RKO (cell line): ENCODE data around the gene ZC3H12C.
A peak's percentile ranks its signal among the peaks of the same experiment; 100 is the strongest.

Experiments
- DNase-seq: peaks from one replicate; pipeline ENCODE4 v3.0.0-alpha.2; 2016; ENCODE audit warnings: low spot score

ZC3H12C gene

DNA sequence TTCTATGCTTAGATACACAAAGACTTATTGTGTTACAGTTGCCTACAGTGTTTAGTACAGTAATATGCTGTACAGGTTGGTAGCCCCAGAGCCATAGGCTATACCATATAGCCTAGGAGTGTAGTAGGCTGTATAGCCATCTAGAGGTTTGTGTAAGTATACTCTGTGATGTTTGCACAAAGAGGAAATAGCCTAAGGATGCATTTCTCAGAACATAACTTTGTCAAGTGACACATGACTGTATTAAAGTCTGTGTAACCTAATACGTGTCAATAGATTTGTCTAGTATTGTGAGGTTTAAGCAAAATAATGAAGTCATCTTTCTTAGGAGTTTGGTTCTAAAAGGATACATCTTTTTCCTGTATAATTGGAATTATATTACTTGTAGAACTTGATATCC lies 5.5 kb downstream of the ZC3H12C start:
- no peak for DNase-seq

DNA sequence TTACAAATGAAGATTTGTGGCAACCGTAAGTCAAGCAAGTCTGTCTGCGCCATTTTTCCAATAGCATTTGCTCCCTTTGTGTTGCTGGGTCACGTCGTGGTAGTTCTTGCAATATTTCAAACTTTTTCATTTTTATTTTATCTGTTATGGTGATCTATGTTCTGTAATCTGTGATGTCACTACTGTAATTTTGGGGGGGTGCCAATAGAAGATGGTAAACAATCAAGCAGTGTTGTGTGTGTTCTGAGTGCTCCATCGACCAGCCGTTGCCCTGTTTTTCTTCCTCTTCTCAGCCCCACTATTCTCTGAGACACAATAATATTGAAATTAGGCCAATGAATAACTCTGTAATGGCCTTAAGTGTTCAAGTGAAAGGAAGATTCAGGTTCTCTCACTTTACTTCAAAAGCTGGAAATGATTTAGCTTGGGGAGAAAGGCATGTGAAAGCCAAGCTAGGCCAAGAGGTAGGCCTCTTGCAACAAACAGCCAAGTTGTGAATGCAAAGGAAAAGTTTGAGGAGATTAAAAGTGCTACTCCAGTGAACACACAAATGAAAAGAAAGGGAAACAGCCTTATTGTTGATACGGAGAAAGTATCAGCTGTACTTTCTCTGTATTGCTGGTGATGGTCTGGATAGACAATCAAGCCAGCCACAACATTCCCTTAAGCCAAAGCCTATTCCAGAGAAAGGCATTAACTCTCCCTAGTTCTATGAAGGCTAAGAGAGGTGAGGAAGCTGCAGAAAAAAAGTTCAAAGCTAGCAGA lies 7.5 kb downstream of the ZC3H12C start:
- no peak for DNase-seq

DNA sequence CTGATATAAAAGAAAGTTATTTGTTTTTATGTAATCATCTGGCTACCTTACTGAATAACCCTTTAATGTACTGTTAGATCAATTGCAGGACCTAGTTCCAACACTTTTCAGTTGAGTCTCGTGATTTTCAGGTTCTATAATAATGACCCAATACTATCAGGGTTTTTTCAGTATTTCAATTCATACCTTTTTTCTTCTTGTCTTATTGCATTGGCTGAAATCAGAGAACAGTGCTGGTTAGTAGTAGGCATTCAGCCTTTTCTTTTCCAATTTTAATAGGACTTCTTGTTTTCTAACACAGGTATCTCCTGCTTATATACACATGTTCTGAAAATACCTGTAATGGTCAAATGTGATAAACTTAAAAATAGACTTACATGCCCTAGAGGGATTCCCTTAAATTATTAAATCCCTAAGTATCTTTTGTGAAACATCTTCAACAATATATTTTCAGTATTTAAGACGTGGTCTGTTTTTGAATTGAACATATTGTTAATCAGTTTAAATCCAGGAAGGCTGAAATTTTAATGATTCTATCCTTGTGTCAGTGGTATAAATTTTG lies 13.6 kb downstream of the ZC3H12C start:
- DNase-seq = no peak

DNA sequence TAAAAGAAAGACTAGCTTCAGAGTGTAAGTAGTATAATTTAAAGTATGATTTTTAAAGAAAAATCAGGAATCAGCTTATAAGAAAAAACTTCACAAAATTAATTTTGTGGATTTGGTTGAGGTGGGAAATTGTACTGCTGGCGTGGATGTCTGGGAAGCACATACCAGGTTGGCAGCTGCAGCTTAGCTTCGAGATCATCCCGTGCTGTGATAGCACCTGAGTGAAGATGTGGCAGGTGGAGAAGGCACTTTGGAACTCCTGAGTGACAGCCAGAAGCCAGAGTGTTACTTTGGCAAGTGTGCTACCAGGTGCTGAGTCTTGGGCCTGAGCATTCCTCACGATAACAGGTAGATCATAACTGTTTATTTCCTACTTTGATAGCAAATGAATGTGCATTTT lies 17.7 kb downstream of the ZC3H12C start:
- DNase-seq = no peak

DNA sequence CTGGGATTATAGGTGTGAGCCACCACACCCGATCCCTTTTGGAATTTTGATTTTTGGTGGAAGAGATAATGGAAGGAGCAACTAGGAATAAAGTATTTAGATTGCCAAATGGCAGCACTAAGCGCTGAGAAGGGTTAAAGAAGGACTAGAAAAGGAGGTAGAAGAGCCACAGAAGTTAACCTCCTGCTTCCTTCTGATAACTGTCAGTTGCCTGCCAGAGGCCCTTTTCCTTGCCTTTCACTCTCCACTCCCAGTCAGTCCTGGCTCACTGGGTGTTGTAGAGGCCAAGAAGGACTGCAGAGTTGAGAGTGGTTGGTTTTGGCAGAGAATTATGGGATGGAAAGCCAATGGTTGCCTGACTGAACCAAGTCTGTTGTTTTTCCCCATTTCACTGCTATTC lies 19.3 kb downstream of the ZC3H12C start:
- DNase-seq = no peak

DNA sequence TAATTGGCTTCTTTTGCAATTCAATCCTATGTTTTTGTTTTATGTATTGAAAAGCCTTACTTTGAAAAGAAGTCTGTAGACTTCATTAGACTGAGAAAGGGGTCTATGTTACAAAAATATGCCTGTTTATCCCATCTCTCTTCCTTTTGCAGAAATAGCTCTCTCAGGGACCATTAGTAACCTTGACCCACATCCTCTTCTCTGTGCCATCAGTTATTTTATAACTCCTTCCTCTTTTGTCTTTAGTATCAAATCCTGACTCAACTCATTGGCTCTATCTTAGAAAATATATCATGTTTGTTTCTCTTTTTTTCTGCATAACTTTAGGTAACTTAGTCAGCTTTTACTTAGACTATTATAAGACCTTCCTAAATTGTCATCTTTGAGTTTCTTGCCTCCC lies 20.3 kb downstream of the ZC3H12C start:
- DNase-seq = no peak

DNA sequence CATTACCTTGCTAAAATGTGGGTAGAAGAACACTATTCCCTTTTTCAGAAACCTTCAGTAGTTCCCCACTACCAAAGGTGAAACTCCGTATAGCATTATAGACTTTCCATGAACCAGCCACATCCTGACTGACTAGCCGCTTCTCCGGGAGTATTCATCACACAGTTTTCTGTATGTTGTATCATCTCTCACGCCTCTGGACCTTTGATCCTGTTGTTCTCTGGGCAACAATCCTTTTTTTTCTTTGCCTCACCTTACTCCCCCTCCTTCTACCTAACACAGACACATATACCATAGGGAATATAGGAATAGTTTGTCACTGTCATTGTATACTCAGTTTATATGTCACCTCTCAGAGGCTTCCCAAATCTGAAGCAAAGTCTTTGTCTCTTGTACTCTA lies 20.8 kb downstream of the ZC3H12C start:
- DNase-seq = no peak

DNA sequence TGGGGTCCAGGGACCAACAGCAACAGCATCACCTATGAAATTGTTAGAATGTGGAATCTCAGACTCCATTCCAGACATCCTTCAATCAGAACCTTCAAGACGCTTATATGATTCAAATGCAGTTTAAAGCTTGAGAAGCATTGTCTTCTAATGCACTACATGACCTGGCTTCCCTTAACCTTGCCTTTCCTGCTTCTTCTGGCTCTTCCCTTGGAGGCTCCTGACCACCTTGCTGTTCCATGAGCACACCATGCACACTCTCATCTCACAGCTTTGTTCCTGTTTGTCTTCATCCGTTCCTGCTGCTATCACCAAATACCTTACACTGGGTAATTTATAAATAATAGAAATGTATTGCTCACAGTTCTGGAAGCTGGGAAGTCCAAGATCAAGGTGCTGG lies 26.1 kb downstream of the ZC3H12C start:
- DNase-seq = no peak

DNA sequence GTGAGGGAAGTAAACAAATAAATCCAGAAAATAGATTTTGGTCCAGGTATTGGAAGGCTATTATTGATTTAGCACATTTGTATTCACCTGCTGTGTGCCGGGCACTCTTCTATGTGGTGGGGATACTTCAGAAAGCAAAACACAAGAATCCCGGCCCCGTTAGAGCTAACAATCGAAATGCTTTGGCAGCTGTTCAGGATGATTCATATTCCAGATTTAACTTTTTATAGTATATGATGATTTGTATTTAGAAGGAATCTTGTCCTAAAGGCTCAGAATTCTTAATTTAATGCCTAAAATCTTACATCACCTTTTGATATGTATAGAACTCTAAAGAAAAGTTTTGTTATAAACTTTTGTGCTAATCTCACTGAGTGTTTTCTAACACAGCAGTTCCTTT lies 28.0 kb downstream of the ZC3H12C start:
- no peak for DNase-seq

DNA sequence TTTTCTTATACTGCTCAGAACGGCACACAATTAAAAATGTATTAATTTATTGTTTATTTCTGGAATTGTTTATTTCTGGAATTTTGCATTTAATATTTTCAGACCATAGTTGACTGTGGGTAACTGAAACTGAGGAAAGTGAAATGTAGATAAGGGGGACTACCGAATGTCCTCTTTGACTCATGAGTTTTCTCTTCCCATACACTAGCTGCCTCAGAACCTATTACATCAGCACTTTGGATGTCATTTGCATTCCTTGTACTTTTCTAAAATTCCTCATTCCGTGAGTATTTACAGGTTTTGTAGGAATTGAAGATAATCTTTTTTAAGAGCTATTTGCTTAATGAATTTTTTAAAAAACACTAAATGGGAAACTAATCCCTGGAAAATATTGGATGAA lies 29.8 kb downstream of the ZC3H12C start:
- no peak for DNase-seq

DNA sequence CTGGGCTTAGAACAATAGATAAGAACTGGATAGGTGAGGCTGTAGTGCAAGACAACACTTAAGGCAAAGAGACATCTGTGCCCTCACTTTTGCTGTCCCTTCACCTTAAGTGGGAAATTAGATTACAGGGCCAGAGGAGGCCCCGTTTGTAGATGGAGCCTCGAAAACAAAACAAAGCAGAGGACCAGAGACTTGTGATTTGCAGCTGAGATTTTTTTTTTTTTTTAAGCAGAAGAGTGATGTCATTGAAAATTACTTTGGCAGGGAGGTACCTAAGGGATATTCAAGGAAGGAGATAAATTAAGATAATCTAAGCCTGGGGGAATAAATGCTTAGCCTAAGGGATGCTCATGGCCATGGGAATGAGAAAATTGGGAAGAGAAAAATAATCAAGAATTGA lies 31.4 kb downstream of the ZC3H12C start:
- no peak for DNase-seq

DNA sequence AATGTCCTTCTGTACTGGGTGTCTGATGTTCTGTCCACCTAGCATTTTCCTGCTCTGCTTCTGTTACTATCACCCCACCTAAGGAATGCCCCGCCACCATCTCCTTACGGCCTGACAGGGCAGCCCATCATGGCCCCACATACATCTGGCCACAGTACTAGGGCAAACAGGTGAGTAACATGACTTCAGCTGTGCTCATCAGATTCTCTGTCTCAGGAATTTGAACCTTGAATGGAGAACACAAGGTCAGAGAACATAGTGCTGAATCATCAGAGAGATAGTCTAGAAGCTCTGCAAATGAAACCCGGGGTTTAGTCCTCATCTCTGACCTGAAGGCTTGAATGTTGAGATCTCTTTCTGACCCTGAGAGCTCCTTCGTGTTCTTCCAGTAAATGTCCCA lies 32.4 kb downstream of the ZC3H12C start:
- DNase-seq = no peak

DNA sequence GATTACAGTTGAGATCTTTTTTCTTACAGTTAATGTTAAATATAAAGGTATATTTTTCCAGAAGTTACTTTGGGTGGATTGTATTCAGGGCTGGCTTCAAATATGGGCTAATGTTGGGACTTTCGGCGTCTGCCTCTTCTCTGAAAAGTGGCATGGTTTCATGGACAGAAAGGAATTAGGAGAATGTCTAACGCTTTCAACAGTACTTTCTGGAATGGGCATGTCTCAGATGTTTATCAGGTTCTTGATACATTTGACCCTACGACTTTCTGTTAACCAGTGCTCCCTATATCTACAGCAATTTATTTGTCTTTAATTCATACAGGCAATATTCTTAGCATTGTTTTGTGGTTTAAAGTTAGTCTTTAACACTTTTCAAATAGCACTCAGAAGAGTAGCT lies 33.7 kb downstream of the ZC3H12C start:
- DNase-seq = no peak

DNA sequence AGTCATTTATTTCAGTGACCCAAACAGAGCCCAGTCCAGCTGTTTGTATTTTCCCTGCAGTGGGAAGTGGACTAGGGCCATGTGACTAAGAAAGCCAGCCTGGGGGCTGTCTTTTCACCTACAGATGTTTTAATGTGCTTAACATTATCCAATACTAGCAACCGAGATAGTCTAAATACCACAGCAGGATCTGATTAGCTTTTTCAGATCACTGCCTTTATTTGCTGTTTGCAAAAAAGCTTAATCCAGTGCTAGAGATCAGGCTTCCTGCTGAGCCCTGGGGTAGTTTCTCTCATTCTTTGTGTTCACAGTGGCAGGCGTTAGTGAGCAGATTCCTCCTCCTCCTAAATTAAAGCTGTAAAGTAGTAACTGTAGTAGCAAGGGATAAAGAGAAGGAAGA lies 35.0 kb downstream of the ZC3H12C start:
- DNase-seq = no peak

DNA sequence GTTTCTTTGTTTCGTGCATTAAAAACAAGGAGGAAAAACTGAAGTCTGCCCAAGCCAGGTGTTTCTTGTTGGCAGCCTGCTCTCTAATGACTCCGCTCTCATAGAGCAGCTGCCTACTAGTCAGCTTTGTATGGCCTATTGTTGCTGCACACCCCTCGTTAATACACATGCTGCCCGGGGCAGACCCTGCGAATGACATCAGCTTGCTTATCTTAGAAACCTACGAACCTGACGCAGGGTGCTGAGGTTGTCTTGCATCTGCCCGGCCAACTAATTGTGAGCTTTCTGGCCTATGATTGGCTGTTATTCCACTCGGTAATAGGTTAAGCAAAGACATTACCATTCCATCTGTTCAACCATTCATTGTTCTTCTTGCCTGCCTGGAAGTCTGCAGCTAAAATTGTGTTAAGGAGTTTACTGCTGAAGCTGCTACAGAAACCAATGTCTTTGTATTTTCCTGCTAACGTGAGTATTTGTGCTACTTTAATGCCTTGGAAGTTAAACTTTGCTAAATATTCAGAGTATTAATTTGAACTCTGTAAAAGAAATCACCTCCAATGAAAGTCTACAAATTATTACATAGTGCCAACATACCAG lies 37.5 kb downstream of the ZC3H12C start:
- DNase-seq = no peak

DNA sequence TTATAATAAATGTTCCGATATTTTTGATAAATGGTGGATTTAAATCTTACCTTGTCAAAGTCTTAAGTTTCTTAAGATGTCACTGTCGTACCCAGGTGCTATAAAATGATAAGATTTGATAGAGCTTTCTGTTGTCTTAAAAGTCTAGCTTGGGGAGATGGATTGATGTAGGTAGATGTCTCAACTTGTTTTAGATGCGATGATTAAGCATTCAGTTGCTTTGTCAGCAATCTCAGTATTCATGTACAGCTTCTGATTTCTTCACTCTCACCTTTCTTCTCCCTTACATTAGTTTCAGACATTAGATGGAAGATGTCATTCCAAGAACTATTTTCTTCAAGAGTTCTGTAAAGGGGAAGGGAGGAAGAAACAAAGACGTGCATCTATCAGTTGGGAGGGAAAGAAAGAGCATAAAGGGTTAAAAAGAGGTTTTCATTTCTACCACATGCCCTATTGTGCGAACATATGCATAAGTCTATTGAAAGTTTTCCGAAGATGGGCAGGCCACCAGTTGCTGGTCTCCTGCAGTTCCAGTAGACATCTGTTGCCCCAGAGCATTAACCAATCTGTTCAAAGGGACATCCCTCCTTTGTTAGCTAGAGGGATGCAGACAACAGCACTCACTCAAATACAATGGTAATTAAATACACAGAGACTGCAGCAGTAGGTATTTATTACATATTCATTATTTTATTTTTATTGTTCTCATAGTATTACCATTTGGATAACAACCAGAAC lies 38.4 kb downstream of the ZC3H12C start:
- DNase-seq = no peak

DNA sequence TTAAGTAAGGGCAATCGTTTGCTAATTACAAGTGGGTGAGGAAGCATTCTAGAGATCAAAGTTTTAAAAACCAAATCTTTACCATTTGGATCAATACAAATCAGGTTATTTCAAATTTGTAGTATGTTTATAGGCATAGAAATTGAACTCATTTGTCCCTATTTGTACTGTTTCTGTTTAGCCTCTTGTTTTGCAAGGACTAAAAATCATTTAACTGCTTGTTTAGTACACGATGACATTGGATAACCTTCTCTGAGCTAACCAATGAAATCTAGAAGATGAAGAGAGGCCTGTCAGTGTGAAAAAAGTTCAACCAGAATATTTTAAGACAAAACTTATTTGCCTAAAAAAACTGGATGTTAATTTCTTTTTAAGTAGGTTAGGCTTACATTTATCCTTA lies 40.0 kb downstream of the ZC3H12C start:
- DNase-seq = no peak

DNA sequence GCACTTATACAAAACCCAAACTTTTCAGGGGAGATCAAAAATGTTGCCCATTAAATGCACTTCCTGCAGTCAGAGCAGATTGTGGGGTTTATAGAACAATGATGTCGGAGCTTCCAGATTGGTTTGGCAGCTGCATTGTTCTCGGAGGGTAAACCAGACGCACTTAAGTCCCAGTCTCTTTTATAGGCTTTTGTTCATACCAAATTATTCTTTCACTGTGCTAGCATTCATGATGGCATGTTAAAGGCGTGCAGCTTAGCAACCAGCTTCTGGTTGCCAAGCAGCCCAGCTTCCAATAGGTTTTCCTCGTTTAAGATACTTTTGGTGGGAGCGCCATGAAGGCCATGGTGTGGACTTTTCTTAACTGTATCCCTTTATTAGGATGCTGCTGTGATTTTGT lies 40.9 kb downstream of the ZC3H12C start:
- no peak for DNase-seq

DNA sequence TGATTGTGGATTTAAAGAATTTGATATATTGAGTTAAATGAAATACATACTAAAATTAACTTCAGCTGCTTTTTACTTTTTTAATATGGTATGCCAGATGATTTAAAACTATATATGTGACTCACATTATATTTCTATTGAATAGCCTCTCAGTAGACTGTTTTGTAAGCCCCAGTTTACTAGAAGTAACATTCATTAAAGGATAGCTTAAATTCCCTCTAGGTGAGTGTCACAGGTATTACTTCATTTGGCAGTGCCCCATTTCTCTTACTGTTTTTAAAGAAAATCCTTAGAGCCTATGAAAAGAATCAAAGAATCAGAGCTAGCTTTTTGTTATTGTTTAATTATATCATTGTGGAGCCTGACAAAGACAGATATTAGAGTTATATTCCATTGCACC lies 48.6 kb downstream of the ZC3H12C start:
- DNase-seq = no peak

DNA sequence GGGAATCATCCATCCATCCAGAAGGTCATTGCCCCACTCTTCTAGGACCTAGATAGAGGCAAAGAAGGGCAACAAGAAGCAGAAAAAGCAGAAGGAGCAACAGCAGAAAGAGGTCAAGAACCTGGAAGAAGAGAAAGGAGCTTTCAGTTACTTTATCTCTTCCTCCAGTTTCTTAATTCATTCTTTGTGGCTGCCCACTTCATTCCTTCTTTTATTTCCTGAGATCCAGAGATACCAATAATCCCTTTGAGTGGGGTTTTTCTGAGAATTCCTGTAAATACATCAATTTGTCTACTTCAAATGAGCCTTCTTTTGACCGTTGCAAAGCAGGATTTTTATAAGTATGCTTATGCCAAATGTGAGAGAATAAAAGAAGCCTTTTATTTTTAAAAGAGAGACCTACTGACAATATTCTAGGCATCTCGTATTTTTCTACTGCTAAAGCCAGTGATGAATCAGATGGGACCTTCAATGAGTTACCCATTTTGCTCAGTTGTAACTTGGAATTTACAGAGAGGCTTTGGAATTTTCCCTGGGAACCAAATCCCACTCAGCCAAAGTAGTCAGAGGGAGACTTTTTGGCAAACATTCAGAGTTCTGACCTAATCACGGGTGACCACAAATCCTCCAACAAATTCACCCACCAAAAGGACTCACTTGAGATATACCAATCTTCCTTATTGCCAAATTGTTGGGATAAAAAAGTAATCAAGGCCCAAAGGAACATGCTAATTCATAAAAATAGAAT lies 54.9 kb downstream of the ZC3H12C start:
- DNase-seq = peak; percentile 23

DNA sequence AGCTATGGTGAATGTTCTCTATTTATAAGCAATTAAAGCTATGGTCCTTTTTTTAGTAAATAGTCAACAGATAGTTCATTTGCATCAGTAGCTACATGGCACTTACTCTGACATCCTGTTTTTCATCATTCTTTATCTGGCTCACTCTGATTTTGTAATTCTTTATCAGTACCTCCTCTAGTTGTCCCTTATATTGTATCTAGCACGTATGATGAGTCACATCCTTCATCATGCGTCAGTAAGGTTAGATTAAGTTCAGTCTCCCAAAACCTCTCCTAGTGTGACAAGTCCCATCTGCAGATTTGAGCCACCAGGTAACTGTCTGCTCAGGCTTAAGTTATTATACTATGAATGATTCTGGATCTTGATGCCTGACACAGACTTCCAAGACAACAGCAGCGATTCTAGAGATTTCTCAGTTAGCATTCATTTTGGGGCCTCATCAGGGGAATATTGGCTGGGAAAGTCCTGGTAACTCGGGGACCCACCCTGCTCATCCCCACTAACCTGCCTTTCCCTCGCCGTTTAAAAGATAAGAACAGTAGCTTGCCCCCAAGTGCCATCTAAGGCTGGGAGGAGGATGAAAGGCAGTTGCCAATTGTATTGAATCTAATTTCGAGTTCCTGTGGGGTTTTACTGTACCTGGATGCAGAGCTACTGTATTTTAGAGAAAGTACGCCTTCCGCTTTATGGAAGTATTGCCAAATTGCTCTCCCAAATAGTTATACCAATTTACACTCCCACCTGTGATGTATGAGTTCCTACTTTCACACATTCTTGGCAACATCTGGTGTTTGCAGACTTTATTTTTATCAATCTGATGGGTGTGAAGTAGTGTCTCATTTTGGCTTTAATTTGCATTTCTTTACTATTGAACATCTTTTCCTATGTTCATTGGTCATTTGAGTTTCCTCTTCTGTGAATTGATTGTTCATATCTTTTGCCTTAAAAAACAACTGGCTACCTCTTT lies 55.9 kb downstream of the ZC3H12C start:
- DNase-seq = peak; percentile 83
